Astrocyte (in vitro differentiated cells and primary cell): ENCODE results near the gene PPP1R13B.

Source experiments
- EZH2 ChIP-seq: IDR thresholded peaks from 2 replicates; pipeline ENCODE4 v1.6.1; 2012; ENCODE audit warnings: mild to moderate bottlenecking, low read length, inconsistent platforms; ENCODE audit not compliant: insufficient read depth
- TF ChIP-seq, protein P1 (sequence below): IDR thresholded peaks from 2 replicates; pipeline ENCODE4 v1.5.1; 2011; ENCODE audit warnings: low read depth, mild to moderate bottlenecking, inconsistent platforms, low read length, moderate library complexity; ENCODE audit not compliant: insufficient read depth

DNA sequence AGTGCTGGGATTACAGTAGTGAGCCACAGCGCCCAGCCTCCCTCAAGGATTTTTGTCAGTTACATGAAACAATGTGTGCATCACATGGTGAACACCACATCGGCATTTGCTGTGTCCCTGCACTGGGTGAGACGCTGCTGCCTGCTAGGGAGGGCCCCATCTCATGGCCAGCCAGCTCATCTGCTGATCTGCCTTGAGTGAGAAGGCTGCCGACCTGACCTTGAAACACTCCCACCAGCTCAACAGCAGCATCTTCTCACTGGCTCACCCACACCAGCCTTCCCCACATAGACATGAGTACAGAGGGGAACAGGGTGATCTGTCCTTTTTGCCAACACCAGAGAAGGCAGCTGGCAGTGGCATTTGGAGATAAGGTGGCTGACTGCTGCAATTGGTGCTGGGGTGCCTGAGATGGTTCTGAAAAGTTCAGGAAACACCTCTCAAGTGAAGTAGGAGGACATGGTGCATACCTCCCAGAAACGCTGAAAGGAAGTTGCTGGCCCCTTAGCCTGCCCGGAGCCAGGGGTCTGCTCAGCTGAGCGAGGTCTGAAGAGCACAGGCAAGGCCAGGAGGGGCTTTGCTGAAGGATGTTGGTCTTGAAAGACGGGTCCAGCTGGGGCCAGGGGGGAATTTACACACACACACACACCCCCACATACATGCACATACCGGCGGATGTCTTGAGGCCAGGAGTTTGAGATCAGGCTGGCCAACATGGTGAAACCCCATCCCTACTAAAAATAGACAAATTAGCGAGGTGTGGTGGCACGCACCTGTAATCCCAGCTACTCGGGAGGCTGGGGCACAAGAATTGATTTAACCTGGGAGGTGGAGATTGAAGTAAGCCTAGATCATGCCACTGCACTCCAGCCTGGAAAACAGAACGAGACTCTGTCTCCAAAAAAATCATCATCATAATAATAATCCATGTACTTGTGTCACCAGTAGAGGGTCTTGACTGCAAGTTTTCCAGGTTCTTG is 14.3 kb upstream of the PPP1R13B start:
- TF ChIP-seq, protein P1, sequence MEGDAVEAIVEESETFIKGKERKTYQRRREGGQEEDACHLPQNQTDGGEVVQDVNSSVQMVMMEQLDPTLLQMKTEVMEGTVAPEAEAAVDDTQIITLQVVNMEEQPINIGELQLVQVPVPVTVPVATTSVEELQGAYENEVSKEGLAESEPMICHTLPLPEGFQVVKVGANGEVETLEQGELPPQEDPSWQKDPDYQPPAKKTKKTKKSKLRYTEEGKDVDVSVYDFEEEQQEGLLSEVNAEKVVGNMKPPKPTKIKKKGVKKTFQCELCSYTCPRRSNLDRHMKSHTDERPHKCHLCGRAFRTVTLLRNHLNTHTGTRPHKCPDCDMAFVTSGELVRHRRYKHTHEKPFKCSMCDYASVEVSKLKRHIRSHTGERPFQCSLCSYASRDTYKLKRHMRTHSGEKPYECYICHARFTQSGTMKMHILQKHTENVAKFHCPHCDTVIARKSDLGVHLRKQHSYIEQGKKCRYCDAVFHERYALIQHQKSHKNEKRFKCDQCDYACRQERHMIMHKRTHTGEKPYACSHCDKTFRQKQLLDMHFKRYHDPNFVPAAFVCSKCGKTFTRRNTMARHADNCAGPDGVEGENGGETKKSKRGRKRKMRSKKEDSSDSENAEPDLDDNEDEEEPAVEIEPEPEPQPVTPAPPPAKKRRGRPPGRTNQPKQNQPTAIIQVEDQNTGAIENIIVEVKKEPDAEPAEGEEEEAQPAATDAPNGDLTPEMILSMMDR: no peak
- no peak for TF ChIP-seq EZH2
